ENCODE measurements around the gene RHD.
"Not testable (repeated sequence)": the region's sequence is repeated elsewhere in the genome, so short reads cannot be mapped to it uniquely, and the experiment has no call there.

The RHD gene

DNA sequence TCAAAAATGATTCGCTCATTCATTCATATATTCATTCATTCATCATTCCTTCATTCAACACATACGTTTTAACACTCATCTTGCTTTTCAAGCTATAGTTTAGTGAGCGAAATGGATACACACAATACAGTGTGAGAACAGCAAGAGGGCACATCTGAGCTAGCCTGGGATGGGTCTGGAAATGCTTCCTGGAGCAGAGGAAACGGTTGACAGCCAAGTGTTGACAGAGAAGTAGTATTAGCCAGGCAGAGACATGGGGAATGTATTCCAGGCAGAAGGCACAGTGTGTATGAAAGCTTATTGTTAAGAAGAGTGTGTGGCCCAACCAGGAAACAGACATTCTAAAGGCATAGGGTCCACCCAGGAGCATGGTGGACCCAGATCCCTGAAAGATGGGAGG is 32.6 kb downstream of the RHD start:
- not testable (repeated sequence) for DNase-seq (ENCODE audit: low read depth in 3 of 3, low spot score in 1 of 3)

DNA sequence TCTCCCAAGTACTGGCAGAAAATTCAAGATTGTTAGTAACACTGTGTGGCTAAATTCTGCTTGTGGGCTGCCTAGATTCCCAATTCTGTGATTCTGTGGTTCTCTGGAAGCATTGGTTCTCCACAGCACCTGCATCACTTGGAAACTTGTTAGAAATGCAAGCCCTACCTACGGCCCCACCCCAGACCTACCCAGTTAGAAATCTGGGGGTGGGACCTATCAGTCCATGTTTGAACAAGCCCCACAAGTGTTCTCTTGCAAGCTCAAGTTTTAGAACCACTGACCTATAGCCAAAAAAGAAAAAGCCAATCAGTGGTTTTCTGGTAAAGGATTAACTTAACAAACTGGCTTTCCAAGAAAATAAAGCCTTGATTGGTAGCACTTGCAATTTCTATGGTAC is 35.9 kb downstream of the RHD start:
- DNase-seq (ENCODE audit: low read depth in 3 of 3, low spot score in 1 of 3): not testable (repeated sequence)

DNA sequence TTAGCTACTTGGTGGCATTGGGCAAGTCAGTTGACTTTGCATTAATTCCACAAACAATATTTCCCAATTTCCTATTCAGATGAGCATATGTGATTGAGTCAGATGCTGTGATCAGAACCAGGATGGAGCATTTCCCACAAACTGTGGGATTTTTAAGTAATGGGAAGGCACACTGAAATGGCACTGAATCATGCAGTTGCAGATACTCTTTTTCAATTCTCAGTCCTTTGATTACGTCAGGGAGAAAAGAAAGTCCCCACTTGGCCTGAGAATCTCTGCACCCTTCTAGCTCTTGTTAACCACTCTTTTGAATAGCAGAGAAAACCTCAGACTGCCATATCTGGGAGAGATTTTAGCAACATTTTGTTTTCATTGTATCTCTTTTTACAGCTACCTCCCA is 36.8 kb downstream of the RHD start:
- not testable (repeated sequence) for DNase-seq (ENCODE audit: low read depth in 3 of 3, low spot score in 1 of 3)

DNA sequence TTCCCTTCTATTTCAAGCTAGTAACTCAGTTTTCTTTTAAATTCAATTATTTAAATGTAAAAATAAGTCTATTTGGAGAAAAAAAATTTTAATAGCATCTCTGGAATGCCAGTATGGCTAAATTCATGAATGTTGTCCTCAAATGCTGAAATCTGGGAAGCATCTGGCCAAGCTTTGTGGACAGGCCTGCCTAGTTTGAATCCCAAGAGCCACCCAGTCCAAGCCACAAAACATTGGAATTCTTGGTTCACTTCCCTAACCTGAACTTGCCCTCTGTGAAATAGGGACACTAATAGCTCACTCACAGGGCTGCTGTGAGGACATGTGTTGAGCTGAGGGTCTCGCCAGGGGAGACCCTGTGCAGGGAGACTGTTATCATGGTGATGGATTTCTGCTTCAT is 37.2 kb downstream of the RHD start:
- DNase-seq (ENCODE audit: low read depth in 3 of 3, low spot score in 1 of 3): not testable (repeated sequence)

DNA sequence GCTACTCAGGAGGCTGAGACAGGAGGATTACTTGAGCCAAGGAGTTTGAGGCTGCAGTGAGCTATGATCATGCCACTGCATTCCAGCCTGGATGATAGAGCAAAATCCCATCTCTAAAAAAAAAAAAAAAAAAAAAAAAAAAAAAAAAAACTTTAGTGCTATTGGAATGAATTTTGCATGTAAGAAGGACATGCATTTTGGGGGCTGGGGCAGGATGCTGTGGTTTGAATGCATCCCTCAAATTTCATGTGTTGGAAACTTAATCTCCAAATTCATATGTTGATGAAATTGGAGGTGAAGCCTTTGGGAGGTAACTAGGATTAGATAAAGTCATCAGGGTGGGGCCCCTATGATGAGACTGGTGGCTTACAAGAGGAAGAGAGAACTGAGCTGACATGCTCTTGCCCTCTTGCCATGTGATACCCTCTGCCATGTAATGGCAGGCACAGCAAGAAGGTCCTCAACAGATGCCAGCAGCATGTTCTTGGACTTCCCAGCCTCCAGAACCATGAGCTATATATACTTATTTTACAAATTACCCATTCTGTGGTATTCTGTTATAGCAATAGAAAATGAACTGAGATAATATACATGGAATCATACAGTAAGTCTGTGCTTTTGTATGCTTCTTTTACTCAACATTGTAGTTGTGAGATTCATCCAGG is 40.6 kb downstream of the RHD start:
- DNase-seq (ENCODE audit: low read depth in 3 of 3, low spot score in 1 of 3): not testable (repeated sequence)

DNA sequence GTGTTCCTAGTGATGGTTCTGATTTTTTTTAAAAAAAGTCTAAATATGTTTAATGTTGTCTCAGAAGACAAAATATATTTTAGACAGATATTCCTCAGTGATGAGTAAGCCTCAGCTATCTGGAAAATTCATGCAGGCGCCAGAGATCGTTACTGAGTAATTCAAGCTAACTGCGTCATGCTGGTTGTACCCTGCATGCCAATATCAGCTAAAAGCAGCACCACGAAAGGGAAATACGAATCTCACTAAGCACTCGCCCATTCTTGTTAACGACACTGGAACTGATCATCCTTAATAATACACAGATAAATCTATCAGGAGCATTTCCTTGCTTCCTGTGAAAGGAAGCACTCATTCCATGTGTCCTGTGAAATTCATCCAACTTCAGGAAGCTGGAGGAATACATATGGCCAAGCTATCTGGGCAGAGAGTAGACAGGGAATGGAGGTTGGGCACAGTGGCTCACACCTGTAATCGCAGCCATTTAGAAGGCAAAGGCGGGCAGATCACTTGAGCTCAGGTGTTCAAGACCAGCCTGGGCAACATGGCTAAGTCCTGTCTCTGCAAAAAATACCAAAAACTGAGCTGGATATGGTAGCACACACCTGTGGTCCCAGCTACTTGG is 48.1 kb downstream of the RHD start:
- not testable (repeated sequence) for DNase-seq (ENCODE audit: low read depth in 3 of 3, low spot score in 1 of 3)

DNA sequence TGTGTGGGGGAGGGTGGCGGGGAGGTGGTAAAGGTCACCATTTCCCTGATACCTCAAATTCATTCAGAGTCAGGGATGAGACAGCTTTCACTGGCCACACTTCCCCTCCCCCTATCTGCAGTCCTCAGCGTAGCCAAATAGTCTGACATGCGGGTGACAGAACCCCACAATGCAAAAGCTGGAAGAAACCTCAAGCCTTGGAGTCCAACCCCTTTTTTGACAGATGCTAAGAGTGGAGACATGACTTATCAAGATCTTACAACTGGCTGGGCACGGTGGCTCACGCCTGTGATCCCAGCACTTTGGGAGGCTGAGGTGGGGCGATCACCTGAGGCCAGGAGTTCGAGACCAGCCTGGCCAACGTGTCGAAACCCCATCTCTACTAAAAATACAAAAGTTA is 49.8 kb downstream of the RHD start:
- DNase-seq (ENCODE audit: low read depth in 3 of 3, low spot score in 1 of 3): not testable (repeated sequence)

DNA sequence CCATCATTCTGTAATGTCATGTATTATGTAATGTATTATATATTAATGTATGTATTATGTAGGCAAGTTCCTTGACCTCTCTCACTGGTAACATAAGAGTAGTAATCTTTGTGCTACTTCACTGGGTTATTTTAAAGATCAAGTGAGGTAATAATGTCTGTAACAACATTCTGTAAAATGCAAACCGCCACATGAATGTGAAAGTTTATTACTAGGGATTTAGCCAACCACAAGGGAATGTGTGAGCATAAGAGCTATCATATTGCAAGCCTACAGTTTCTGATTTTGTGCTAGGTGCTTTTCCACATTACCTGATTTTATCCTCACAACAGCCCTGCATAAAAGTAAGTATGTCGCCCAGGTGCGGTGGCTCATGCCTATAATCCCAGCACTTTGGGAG is 52.1 kb downstream of the RHD start:
- DNase-seq (ENCODE audit: low read depth in 3 of 3, low spot score in 1 of 3): not testable (repeated sequence)

DNA sequence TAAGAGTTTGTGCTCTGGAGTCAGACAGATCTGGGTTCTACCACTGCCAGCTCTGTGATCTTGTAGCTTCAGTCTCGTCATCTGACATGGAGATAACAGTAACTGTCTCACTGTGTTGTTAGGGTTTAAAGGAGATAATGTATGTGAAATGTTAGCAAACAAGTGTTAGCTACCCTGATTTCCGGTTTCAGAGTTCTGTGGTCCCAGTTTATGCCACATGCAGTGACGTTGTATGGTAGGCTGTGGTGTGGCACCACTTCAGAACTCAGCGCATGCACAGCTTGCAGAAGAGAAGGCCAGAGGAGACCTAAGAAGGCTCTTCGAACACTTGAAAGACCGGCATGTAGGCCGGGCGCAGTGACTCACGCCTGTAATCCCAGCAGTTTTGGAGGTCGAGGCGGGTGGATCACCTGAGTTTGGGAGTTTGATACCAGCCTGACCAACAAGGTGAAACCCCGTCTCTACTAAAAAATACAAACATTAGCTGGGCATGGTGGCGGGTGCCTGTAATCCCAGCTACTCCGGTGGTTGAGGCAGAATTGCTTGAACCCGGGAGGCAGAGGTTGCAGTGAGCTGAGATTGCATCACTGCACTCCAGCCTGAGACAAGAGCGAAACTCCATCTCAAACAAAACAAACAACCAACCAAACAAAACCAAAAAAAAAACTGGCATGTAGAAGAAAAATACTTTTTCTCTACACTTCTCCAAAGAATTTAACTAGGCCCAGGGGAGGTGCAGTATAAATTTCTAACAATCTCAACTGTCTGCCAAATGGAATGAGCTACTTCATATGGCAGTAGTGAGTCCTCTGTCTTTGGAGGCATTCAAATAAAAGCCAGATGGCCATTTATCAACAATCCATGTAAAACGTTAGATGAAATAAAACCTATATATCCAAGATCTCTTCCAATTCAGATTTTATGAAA is 55.8 kb downstream of the RHD start:
- not testable (repeated sequence) for DNase-seq (ENCODE audit: low read depth in 3 of 3, low spot score in 1 of 3)

DNA sequence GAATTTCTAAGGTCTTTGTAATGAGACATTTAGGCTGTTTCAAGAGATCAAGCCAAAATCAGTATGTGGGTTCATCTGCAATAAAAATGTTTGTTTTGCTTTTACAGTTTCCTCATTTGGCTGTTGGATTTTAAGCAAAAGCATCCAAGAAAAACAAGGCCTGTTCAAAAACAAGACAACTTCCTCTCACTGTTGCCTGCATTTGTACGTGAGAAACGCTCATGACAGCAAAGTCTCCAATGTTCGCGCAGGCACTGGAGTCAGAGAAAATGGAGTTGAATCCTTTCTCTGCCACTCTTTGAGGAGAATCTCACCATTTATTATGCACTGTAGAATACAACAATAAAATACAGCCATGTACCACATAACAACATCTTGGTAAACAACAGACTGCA is 56.5 kb downstream of the RHD start:
- not testable (repeated sequence) for DNase-seq (ENCODE audit: low read depth in 3 of 3, low spot score in 1 of 3)

DNA sequence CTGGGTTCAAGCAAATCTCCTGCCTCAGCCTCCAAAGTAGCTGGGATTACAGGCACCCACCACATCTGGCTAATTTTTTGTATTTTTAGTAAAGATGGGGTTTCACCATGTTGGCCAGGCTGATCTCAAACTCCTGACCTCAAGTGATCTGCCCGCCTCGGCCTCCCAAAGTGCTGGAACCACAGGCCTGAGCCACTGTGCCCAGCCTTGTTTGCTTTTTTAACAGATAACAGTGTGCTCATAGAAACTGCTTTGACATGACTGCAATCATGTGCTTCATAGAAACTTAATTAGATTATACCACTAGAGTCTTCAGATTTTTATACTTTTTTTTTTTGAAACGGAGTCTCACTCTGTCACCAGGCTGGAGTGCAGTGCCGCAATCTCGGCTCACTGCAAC is 57.0 kb downstream of the RHD start:
- not testable (repeated sequence) for DNase-seq (ENCODE audit: low read depth in 3 of 3, low spot score in 1 of 3)

DNA sequence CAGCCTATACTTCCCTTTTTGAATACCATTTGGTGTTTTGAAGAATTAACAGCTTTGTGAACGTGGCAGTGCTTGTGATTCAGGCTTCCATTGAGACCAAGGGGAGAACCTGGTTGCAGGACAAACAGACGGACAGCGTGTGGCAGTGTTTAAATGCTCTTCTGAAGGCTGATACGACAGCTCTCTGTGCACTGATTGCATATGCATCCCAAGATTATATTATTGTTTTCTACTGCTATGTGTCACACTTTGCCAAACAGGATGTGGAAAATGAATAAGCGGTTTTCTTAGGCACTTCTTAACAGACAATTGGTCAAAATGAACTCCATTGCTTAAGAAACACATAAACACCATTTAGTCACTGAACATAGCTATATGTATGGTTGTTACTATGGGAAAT is 57.6 kb downstream of the RHD start:
- DNase-seq (ENCODE audit: low read depth in 3 of 3, low spot score in 1 of 3): not testable (repeated sequence)

DNA sequence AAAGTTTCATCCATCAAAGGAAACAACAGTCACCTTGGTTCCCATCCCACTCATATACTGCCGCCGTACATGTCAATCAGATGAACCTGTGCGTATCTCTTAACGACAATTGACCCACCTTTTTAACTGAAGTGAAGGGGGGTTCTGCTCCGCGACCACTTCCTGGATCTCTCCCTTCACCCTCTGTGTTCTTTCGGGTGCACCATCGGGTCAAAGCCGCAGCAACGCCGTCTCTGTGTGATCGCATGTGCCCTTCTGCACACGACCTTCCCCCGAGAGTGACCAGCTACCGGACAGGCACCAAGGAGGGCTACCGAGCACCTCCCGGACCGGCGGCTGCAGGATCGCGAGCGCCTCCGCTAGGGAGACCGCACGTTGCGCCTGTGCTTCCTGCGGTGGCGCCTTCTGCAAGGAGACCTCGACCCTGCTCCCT is 64.6 kb downstream of the RHD start:
- DNase-seq (ENCODE audit: low read depth in 3 of 3, low spot score in 1 of 3): not testable (repeated sequence)

DNA sequence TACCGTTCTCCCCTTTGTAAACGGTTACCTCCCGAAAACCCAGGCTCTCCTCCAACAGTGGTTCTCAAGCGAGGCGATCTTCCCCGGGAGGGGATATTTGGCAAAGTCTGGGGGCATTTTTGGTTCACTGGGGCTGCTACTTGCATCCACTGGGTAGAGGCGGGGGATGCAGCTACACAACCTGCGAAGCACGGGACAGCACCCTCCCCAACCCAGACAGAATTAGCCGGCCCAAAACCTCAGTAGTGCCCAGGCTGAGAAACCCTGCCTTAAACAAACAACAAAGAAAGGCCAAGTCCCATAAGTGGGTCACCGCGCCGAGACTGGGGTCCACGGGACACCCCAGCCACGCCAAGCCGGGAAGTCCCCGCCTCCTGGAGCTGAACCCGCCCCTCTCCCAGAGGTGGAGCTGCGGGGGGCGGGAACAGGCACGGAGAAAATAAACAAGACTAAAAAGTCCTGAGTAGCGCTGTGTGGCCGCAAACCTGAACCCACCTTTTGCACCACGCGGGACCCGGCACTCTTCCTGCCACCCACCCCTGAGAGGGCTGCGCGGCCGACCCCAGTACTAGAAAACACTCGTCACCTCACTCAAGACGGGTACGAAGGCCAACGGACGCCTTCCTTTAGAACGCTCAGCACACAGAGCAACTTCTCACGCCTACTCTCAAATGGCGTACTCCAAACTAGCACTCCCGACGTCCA is 65.3 kb downstream of the RHD start:
- DNase-seq (ENCODE audit: low read depth in 3 of 3, low spot score in 1 of 3): peak in 1 of 3 donors; percentile 13

DNA sequence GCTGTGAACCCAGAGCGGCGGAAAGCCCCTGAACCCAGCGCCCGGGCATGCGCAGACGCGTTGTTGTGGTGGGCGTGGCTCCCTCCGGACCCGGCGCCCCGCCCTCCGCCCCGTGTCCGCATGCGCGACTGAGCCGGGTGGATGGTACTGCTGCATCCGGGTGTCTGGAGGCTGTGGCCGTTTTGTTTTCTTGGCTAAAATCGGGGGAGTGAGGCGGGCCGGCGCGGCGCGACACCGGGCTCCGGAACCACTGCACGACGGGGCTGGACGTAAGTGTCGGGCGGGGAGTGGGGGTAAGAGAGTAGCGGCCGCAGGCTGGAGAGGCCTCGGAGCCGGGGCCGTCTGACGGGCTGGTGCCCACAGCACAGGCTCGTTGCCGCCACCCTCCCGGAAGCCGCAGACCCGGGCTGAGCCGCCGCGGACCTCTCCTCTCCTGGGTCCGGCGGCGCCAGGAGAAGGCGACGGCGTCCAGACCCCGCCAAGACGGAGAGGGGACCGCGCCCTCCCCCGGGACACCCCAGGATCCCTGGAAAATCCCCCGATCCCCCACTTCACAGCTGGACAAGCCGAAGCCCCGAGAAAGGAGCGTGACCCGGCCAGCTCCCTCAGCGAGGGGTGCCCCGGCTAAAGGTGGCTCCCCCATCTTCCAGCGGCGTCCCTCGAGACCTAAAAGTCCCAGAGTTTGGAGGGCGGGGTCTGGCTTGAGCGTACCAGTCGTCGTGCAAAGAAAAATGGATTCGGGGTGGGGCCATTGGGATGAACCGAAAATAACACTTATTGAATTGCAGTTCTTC is 66.1 kb downstream of the RHD start, which contains the start of gene TMEM50A:
TSS of gene TMEM50A (plus strand) at position 147 of the 794 bp plus-strand sequence. CDS start 2,153 bp downstream, outside the sequence.
- peak; percentile 73 to 90 (median 84) for DNase-seq (ENCODE audit: low read depth in 3 of 3, low spot score in 1 of 3)

DNA sequence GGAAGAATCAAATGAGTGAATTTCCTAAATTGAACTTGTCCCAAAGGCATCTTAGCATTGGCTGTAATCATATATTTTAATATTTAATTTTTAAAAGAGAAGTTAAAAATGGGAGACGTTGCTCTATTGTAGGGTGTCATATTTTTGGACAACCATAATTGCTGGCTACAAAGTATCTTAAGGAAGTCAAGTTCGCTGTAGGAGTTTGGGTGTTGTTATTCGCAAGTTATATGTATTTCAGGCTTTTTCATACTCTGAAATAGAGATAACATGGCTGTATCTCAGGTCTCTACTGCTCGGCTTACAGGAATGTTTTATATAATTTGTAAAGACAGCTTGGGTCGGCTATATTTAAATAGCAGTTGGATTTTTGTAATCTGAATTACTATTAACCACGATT is 66.7 kb downstream of the RHD start:
- no peak for DNase-seq (ENCODE audit: low read depth in 3 of 3, low spot score in 1 of 3)

DNA sequence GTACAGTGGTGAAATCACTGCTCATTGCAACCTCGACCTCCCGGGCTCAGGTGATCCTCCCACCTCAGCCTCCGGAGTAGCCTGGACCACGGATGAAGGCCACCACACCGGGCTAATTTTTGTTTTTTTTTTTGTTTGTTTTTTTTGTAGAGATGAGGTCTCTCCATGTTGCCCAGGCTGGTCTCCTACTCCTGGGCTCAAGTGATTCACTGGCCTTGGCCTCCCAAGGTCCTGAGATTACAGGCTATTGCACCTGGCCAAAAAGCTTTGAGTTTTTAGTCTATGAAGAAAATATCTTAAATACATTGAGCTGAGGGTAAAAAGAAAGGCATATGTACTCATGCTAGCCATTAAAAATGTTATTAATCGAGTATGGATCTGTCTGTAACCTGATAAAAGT is 69.4 kb downstream of the RHD start:
- DNase-seq (ENCODE audit: low read depth in 3 of 3, low spot score in 1 of 3): no peak

DNA sequence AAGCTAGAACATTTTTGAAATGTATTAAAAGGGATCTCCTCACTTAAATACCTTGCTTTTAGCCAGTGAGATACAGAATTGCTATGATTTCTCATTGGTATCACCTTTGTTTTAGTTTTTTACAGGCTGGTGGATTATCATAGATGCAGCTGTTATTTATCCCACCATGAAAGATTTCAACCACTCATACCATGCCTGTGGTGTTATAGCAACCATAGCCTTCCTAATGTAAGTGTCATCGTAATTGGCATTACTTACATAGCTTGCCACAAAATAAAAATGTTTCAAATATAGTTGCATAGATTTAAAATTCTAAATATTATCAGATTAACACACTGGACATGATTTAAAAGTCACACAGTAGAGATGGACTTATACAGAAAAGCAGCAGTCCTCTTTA is 70.5 kb downstream of the RHD start:
- DNase-seq (ENCODE audit: low read depth in 3 of 3, low spot score in 1 of 3): no peak

DNA sequence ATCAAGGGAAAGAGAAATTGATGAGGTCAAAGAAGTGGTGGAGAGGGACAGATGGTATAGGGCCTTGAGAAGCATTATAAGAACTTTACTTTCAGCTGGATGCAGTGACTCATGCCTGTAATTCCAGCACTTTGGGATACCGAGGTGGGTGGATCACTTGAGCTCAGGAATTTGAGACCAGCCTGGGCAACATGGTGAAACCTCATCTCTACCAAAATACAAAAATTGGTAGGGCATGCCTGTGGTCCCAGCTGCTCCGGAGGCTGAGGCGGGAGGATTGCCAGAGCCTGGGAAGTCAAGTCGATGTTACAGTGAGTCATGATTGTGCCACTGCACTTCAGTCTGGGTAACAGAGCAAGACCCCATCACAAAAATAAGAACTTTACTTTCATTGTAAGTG is 71.6 kb downstream of the RHD start:
- DNase-seq (ENCODE audit: low read depth in 3 of 3, low spot score in 1 of 3): no peak

DNA sequence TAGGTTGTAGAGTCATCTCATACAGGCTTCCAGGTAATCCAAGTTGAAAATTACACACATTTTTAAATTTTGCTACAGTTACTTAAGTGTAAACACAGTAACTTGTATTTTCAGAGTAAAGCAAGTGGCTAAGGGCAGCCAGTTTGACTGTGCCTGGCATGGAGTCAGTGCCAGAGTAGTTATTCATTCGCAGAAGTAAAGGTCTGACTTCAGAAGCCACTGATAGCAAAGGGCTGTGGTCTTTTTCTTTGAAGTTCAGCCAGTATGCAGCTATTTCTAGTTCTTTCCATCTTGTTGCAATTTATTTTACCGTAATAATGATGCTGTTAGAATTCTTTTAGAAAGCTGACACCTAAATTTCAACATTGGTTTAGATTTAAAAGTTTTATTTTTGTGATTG is 75.2 kb downstream of the RHD start:
- no peak for DNase-seq (ENCODE audit: low read depth in 3 of 3, low spot score in 1 of 3)

Measured in stimulated activated CD4-positive, alpha-beta T cell treated with anti-CD3 and anti-CD28 coated beads, TNF-alpha, amount 100 ng/mL, for 1 hour (primary cell).